Right lobe of liver (tissue), 6 donors: Measurements from ENCODE around the gene C5orf22. TPM values are rescaled to one million over a fixed set of nuclear protein-coding genes. Genes with fewer than 3 reads are reported as not detected.

Experiments
- ATAC-seq, 4 donors: fragments of 200-7000 bp; cut with Tn5 transposase; one replicate each; pipeline ENCODE4 v1.9.1; 2020; ENCODE audit warnings: mild to moderate bottlenecking in 4 of 4, moderate library complexity in 4 of 4
- DNase-seq, 3 donors: peaks; one replicate each; pipeline ENCODE4 v3.0.0-alpha.2; 2020
- H3K27ac ChIP-seq, 3 donors: fragments of 200-600 bp; one replicate each; pipeline ENCODE4 v1.8.0; 2022
- H3K27me3 ChIP-seq, 2 donors: fragments of 200-600 bp; one replicate each; pipeline ENCODE4 v1.8.0; 2022
- H3K36me3 ChIP-seq, 4 donors: fragments of 200-600 bp; sonication (generic) in 1 of 4; one replicate each; pipeline versions ENCODE4 v1.5.1 to v1.8.0; 2017 to 2022; ENCODE audit warnings: control low read depth in 1 of 4
- H3K4me1 ChIP-seq, 4 donors: fragments of 200-600 bp; sonication (generic) in 1 of 4; one replicate each; pipeline versions ENCODE4 v1.5.1 to v1.8.0; 2017 to 2022; ENCODE audit warnings: control low read depth in 1 of 4
- H3K4me3 ChIP-seq, 3 donors: fragments of 200-600 bp; one replicate each; pipeline ENCODE4 v1.8.0; 2022
- H3K9me3 ChIP-seq, 4 donors: fragments of 200-600 bp; sonication (generic) in 1 of 4; one replicate each; pipeline versions ENCODE4 v1.5.1 to v1.8.0; 2017 to 2022; ENCODE audit warnings: control low read depth in 1 of 4
- CTCF ChIP-seq, 4 donors: fragments of 200-600 bp in 3 of 4; fragments of 450-650 bp in 1 of 4; IDR thresholded peaks; one replicate each; pipeline versions ENCODE4 v1.5.1 to v1.8.0; 2016 to 2022; ENCODE audit warnings: antibody characterized with exemption in 4 of 4, mild to moderate bottlenecking in 2 of 4
- POLR2A ChIP-seq: fragments of 450-650 bp; IDR thresholded peaks from one replicate; pipeline ENCODE4 v1.6.1; 2017; ENCODE audit warnings: antibody characterized with exemption, mild to moderate bottlenecking
- WGBS: methylation state at CpG from one replicate; pipeline ENCODE4 v1.1.6; 2018; ENCODE audit warnings: low coverage, low lambda C conversion rate; ENCODE audit not compliant: insufficient coverage; ENCODE audit errors: missing lambda C conversion rate; 5-methylcytosine and 5-hydroxymethylcytosine counted together
- intact Hi-C, 2 donors: fragments of 100-400 bp; cut with DNase I; formaldehyde crosslinking; loops; one replicate each; pipeline versions ENCODE4 v1.11.2 to v1.14.1; 2022
- total RNA-seq, 6 experiments: library from RNA; depleted of rRNA in 2 of 6; stranded (reverse); fragments of >200 nt in 2 of 6; fragmentation: NEBNext Ultra II Directional in 3 of 6; extraction: Animal tissue kit (Norgen Biotek cat#: 25700) in 3 of 6; gene quantifications; one replicate each; pipeline versions ENCODE4 v1.1.0 to v1.2.4, GENCODE V29; 2016 to 2023
- donor health status: DM: no; HTN: yes; CAD: no.
- donor health status: DM: no; HTN: no; CAD: no.
- donor health status: DM: no; HTN: no; CAD: no.
- donor health status: DM: no; HTN: yes; CAD: no.
- donor health status: DM: no; HTN: yes; CAD: no.

Gene C5orf22
- total RNA-seq, 6 experiments from 2014 or later = 8.5 to 11.2 (median 9.7) TPM

GRCh38 chr5:31502506-31502905, 29.6 kb upstream of the C5orf22 start:
- TF ChIP-seq POLR2A (no peak), CTCF (IDR thresholded peaks at IDR 0.05) (no peak)
- intact Hi-C loops = no loop called here
- H3K27ac ChIP-seq = no peak overlapping the region
- 93% methylated on average over 3 of the region's 4 CpGs for WGBS
- DNase-seq = no peak
- no peaks in the 10 kb centered on the region for H3K4me1 ChIP-seq
- H3K36me3 ChIP-seq = peaks cover 0 to 54% (median 4%) of the 10 kb centered on the region in 4 donors
- H3K9me3 ChIP-seq = no peaks in the 10 kb centered on the region
- H3K4me3 ChIP-seq = no peak overlapping the region
- H3K27me3 ChIP-seq = no peaks in the 10 kb centered on the region
- ATAC-seq = no peak

- peaks cover 2 to 61% (median 13%) of the 10 kb centered on the region in 4 donors for H3K36me3 ChIP-seq
- H3K4me1 ChIP-seq = no peaks in the 10 kb centered on the region
- H3K9me3 ChIP-seq = no peaks in the 10 kb centered on the region
- no peak for ATAC-seq
- no peak for DNase-seq
- WGBS = 86% methylated on average over 9 of the region's 10 CpGs
- H3K27ac ChIP-seq = no peak overlapping the region
- intact Hi-C loops = no loop called here
- no peak overlapping the region for H3K4me3 ChIP-seq
- TF ChIP-seq POLR2A = no peak
- no peak for TF ChIP-seq CTCF (IDR thresholded peaks at IDR 0.05)
- no peaks in the 10 kb centered on the region for H3K27me3 ChIP-seq
Measured at GRCh38 chr5:31504529-31504928, 27.6 kb upstream of the C5orf22 start.

GRCh38 chr5:31511305-31511704, 20.8 kb upstream of the C5orf22 start:
- Histone ChIP-seq H3K27ac (no peak overlapping the region), H3K9me3 (no peaks in the 10 kb centered on the region), H3K4me3 (no peak overlapping the region), H3K36me3 (peaks cover 4 to 69% (median 26%) of the 10 kb centered on the region in 4 donors), H3K27me3 (no peaks in the 10 kb centered on the region), H3K4me1 (no peaks in the 10 kb centered on the region)
- DNase-seq (no peak), ATAC-seq (no peak)
- intact Hi-C loops = no loop called here
- WGBS = 96% methylated on average over 4 of the region's 4 CpGs
- TF ChIP-seq POLR2A = no peak
- TF ChIP-seq CTCF (IDR thresholded peaks at IDR 0.05) = no peak

GRCh38 chr5:31516802-31517201, 15.3 kb upstream of the C5orf22 start:
- no peak for TF ChIP-seq POLR2A
- no peak for TF ChIP-seq CTCF (IDR thresholded peaks at IDR 0.05)
- intact Hi-C loops = no loop called here
- ATAC-seq (no peak), DNase-seq (no peak)
- Histone ChIP-seq H3K36me3 (peaks cover 0 to 38% (median 9%) of the 10 kb centered on the region in 4 donors), H3K4me3 (no peak overlapping the region), H3K9me3 (no peaks in the 10 kb centered on the region), H3K27me3 (no peaks in the 10 kb centered on the region), H3K27ac (no peak overlapping the region), H3K4me1 (no peaks in the 10 kb centered on the region)
- WGBS = 50% methylated on average over 1 of the region's 1 CpG

- DNase-seq = no peak
- H3K27ac ChIP-seq = no peak overlapping the region
- H3K4me3 ChIP-seq = no peak overlapping the region
- peaks cover 0 to 48% (median 11%) of the 10 kb centered on the region in 4 donors for H3K36me3 ChIP-seq
- WGBS = 97% methylated on average over 4 of the region's 4 CpGs
- no peaks in the 10 kb centered on the region for H3K27me3 ChIP-seq
- no peak for ATAC-seq
- intact Hi-C loops = no loop called here
- no peaks in the 10 kb centered on the region for H3K4me1 ChIP-seq
- H3K9me3 ChIP-seq = no peaks in the 10 kb centered on the region
- TF ChIP-seq CTCF (IDR thresholded peaks at IDR 0.05) (no peak), POLR2A (no peak)
Measured at GRCh38 chr5:31523041-31523440, 9.1 kb upstream of the C5orf22 start.
